ENCODE measurements around the gene MRPL23. TPM values are rescaled to one million over a fixed set of nuclear protein-coding genes. Genes with fewer than 3 reads are reported as not detected.
A peak's percentile ranks its signal among the peaks of the same experiment; 100 is the strongest.

MRPL23 gene
- total and polyA plus RNA-seq, 2 of the 13 experiments (the other 11 are each of a cell fraction or from before 2014, with no cell fraction given) = 67.8 to 123 TPM

- Histone ChIP-seq H3K9me3 (ENCODE audit: low read length) (no peaks in the 10 kb centered on the region), H2AFZ (ENCODE audit: low read length) (no peak overlapping the region), H3K4me2 (ENCODE audit: low read depth, low read length) (no peak overlapping the region), H4K20me1 (ENCODE audit: insufficient read depth, low read length) (no peaks in the 10 kb centered on the region), H3K27me3 (ENCODE audit: control insufficient read depth in 1 of 2, insufficient read depth in 2 of 2, low read length in 2 of 2) (no peaks in the 10 kb centered on the region), H3K79me2 (ENCODE audit: insufficient read depth, low read length) (no peaks in the 10 kb centered on the region), H3K4me3 (replicated peaks in 1 of 3; ENCODE audit: insufficient read depth in 1 of 3, low read depth in 2 of 3, low read length in 3 of 3) (no peak overlapping the region), H3K9ac (ENCODE audit: insufficient read depth, low read depth, low read length) (no peak overlapping the region), H3K27ac (ENCODE audit: extremely low read length, insufficient read depth, low read length) (no peak overlapping the region), H3K36me3 (replicated peaks in 1 of 2; ENCODE audit: control insufficient read depth in 1 of 2, insufficient read depth in 2 of 2, low read length in 2 of 2) (no peaks in the 10 kb centered on the region), H3K4me1 (ENCODE audit: insufficient read depth, low read length) (no peaks in the 10 kb centered on the region)
- CTCF ChIA-PET (ENCODE audit: low intra/inter-chr PET ratio, low total read pairs) = interaction anchor here (0.8 to 2.6 kb wide), 4 partner anchors 68 to 197 kb away, joined by 3 to 45 read pairs (median 4); no protein-coding TSS in a partner anchor
- WGBS (ENCODE audit: low lambda C conversion rate) = no CpG with 5 or more reads among the region's 23 CpGs
- ATAC-seq = peak; percentile 30; the same call in 2 of the 3 replicates
- in situ Hi-C loops (cut with HindIII; ENCODE audit: extremely low pct_ligation_motif_present, low pct_unique_long_range_greater_than_20kb) = no loop called here
- POLR2A ChIA-PET = interaction anchor here (0.6 to 4.5 kb wide), 8 partner anchors 9 to 197 kb away, joined by 3 to 37 read pairs (median 4); no protein-coding TSS in a partner anchor
- TF ChIP-seq, protein P1, sequence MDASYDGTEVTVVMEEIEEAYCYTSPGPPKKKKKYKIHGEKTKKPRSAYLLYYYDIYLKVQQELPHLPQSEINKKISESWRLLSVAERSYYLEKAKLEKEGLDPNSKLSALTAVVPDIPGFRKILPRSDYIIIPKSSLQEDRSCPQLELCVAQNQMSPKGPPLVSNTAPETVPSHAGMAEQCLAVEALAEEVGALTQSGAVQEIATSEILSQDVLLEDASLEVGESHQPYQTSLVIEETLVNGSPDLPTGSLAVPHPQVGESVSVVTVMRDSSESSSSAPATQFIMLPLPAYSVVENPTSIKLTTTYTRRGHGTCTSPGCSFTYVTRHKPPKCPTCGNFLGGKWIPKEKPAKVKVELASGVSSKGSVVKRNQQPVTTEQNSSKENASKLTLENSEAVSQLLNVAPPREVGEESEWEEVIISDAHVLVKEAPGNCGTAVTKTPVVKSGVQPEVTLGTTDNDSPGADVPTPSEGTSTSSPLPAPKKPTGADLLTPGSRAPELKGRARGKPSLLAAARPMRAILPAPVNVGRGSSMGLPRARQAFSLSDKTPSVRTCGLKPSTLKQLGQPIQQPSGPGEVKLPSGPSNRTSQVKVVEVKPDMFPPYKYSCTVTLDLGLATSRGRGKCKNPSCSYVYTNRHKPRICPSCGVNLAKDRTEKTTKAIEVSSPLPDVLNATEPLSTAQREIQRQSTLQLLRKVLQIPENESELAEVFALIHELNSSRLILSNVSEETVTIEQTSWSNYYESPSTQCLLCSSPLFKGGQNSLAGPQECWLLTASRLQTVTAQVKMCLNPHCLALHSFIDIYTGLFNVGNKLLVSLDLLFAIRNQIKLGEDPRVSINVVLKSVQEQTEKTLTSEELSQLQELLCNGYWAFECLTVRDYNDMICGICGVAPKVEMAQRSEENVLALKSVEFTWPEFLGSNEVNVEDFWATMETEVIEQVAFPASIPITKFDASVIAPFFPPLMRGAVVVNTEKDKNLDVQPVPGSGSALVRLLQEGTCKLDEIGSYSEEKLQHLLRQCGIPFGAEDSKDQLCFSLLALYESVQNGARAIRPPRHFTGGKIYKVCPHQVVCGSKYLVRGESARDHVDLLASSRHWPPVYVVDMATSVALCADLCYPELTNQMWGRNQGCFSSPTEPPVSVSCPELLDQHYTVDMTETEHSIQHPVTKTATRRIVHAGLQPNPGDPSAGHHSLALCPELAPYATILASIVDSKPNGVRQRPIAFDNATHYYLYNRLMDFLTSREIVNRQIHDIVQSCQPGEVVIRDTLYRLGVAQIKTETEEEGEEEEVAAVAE (CRISPR knock-in tag; IDR thresholded peaks at IDR 0.05; ENCODE audit: borderline replicate concordance) = no peak
- no peak for TF ChIP-seq MYC (CRISPR knock-in tag; IDR thresholded peaks at IDR 0.05; ENCODE audit: borderline replicate concordance)
- no peak for TF ChIP-seq ZNF230 (CRISPR knock-in tag; IDR thresholded peaks at IDR 0.05)
- TF ChIP-seq ZNF260 (CRISPR knock-in tag; IDR thresholded peaks at IDR 0.05; ENCODE audit: borderline replicate concordance, low read depth) = no peak
- TF ChIP-seq SOX5 (CRISPR knock-in tag; IDR thresholded peaks at IDR 0.05; ENCODE audit: borderline replicate concordance) = no peak
- TF ChIP-seq ZNF629 (CRISPR knock-in tag; conservative IDR thresholded peaks at IDR 0.05) = no peak
- no peak for TF ChIP-seq ZSCAN25 (CRISPR knock-in tag; IDR thresholded peaks at IDR 0.05)
- TF ChIP-seq, protein P2, sequence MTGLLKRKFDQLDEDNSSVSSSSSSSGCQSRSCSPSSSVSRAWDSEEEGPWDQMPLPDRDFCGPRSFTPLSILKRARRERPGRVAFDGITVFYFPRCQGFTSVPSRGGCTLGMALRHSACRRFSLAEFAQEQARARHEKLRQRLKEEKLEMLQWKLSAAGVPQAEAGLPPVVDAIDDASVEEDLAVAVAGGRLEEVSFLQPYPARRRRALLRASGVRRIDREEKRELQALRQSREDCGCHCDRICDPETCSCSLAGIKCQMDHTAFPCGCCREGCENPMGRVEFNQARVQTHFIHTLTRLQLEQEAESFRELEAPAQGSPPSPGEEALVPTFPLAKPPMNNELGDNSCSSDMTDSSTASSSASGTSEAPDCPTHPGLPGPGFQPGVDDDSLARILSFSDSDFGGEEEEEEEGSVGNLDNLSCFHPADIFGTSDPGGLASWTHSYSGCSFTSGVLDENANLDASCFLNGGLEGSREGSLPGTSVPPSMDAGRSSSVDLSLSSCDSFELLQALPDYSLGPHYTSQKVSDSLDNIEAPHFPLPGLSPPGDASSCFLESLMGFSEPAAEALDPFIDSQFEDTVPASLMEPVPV (CRISPR knock-in tag; IDR thresholded peaks at IDR 0.05) = no peak
- no peak for TF ChIP-seq LCORL (IDR thresholded peaks at IDR 0.05)
- TF ChIP-seq LCORL (CRISPR knock-in tag; IDR thresholded peaks at IDR 0.05) = no peak
- TF ChIP-seq KDM2A (CRISPR knock-in tag; IDR thresholded peaks at IDR 0.05; ENCODE audit: borderline replicate concordance, low read depth) = no peak
- no peak for TF ChIP-seq ZNF224 (CRISPR knock-in tag; IDR thresholded peaks at IDR 0.05)
- TF ChIP-seq, protein P3, sequence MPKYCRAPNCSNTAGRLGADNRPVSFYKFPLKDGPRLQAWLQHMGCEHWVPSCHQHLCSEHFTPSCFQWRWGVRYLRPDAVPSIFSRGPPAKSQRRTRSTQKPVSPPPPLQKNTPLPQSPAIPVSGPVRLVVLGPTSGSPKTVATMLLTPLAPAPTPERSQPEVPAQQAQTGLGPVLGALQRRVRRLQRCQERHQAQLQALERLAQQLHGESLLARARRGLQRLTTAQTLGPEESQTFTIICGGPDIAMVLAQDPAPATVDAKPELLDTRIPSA (CRISPR knock-in tag; IDR thresholded peaks at IDR 0.05; ENCODE audit: borderline replicate concordance) = no peak
- intact Hi-C loops (cut with micrococcal nuclease; ENCODE audit: unreplicated experiment) = no loop called here
- no peak for DNase-seq (ENCODE audit: low spot score)
- no TSS peak for BruUV-seq (replicated peaks)
- FAIRE-seq = peak; percentile 40
These were observed 6.5 kb downstream of the MRPL23 start for GRCh38 chr11:1953489-1954266.

All from HepG2 (cell line).